GM18505 (cell line): Measurements from ENCODE around the gene PRR36.

ENCODE experiments used
- ATAC-seq: cut with Tn5 transposase; IDR thresholded peaks from one replicate; pipeline ENCODE4 v1.9.1; 2021; ENCODE audit not compliant: unreplicated experiment
- POLR2A ChIP-seq: IDR thresholded peaks from 4 replicates; pipeline ENCODE4 v1.6.1; 2011; ENCODE audit warnings: borderline replicate concordance; ENCODE audit not compliant: insufficient read depth, insufficient read length; ENCODE audit errors: extremely low read depth

PRR36 gene

DNA sequence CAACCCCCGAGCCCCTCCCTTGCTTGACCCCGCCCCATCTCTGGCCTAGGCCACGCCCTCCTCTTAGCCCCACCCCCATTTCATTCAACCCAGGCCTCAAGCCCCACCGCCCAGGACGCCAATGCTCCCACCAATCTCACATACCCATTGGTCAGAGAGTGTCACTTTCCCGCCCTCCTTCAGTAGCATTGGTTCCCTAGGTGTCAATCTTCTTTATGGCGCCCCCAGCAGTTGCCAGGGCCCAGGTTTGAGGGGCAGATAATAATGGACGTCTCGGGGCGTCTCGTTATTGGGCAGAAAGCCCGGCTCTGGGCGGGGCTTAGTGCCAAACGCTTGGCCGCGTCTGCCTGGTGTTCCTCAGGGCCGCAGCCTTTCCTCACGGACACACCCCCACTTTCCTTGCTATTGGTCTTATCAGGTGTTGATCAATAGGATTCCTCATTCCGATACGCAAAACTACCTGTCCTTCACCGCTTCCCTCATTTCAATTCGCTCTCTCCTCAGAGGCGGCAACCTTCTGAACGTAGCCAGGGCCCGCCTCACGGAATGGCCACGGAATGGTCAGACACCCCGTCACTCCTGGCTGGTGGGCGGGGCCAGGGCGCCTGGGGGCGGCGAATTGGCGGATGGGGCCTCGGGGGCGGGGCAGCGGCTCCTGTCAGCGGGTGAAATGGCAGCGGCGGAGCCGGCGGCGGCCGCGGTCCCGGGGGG, 44.5 kb downstream of the PRR36 start, which contains the start of gene EVI5L:
Gene EVI5L, plus strand, starts transcription at position 658 of the 711 bp plus-strand sequence. CDS start 16,325 bp downstream, outside the sequence.
- no peak for TF ChIP-seq POLR2A
- ATAC-seq, result peak; percentile 79

DNA sequence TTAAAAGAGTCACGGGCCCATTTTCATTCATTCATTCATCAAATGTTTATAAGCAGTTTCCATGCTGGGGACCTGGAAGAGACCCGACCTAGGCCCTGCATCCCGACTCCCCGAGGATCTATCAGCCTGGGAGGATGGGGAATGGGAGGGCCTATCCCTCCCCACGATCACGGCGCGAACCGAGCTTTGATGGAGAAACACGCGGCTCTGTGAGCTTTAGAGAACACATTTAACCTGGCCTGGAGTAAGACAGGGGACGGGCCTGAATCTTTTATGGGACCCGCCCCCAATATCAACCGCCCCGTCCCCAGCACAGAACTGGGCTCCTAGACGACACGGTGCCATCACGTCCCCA, 45.0 kb downstream of the PRR36 start:
- no peak for ATAC-seq
- no peak for TF ChIP-seq POLR2A

GRCh38 chr19:7823686-7824301, 50.4 kb downstream of the PRR36 start:
- TF ChIP-seq POLR2A, result no peak
- no peak for ATAC-seq

DNA sequence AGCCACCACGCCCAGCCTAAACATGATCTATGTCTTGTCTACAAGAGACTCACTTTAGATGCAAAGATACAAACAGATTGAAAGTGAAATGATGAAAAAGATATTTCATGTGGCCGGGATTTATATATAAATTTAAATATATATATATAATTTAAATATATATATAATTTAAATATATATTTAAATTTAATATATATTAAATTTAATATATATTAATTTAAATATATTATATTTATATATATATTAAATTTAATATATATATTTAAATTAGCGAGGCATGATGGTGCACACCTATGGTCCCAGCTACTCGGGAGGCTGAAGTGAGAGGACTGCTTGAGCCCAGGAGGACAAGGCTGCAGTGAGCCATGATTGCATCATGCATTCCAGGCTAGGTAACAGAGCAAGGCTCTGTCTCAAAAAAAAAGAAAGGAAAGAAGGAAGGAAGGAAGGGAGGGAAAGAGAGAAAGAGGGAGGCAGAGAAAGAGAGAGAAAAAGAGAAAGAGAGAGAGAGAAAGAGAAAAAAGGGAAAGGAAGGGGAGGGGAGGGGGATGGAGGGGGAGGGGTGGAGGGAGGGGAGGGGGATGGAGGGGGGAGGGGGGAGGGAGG, 51.2 kb downstream of the PRR36 start:
- no peak for ATAC-seq
- TF ChIP-seq POLR2A, result no peak

- ATAC-seq, result no peak
- TF ChIP-seq POLR2A, result no peak
These were observed 53.6 kb downstream of the PRR36 start for GRCh38 chr19:7820588-7820987.

DNA sequence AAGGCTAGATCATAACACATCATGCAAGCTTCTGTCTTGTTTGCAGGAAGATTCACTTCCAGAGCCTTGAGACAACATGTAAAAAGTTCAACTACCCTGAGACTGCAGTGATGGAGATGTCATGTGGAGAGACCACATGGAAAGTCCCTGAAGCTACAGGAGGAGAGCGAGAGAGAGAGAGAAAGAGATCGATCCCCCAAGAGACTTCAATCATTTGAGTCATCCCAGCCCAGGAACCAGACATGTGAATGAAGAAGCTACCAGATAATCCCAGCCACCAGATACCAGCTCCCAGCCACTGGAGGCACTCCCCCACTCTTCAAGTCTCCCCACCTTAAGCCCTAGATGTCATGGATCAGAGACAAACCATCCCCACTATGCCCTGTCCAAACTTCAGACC, 54.9 kb downstream of the PRR36 start:
- no peak for TF ChIP-seq POLR2A
- no peak for ATAC-seq

DNA sequence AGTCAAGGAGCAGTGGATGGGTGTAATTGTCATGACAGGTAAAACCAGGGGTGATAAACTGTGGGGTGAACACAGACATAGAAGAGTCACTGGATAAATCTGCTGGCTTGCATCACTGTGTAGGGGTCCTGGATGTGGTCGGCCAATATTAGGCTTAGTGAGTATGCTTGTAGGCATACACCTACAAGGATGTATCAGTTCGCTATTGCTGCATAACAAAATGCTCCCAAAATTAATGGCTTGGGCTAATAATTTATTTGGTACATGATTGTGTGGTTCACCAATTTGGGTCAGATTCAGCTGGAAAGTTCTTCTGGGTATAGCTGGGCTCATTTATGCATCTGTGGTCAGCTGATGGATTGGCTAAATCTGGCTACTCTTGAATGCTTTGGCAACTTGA, 55.4 kb downstream of the PRR36 start:
- TF ChIP-seq POLR2A, result no peak
- ATAC-seq, result no peak
